Lower leg skin (tissue), 3 donors: Measurements from ENCODE around the gene UPB1.

ENCODE experiments used
- POLR2A ChIP-seq, 2 donors: fragments of 450-650 bp; IDR thresholded peaks; one replicate each; pipeline ENCODE4 v1.6.1; 2016 to 2017; ENCODE audit warnings: antibody characterized with exemption in 2 of 2, mild to moderate bottlenecking in 1 of 2, moderate library complexity in 1 of 2
- TF ChIP-seq, protein P1 (sequence below), 3 donors: fragments of 450-650 bp; IDR thresholded peaks; one replicate each; pipeline ENCODE4 v1.5.1; 2016; ENCODE audit warnings: antibody characterized with exemption in 3 of 3, mild to moderate bottlenecking in 3 of 3, moderate library complexity in 2 of 3

DNA sequence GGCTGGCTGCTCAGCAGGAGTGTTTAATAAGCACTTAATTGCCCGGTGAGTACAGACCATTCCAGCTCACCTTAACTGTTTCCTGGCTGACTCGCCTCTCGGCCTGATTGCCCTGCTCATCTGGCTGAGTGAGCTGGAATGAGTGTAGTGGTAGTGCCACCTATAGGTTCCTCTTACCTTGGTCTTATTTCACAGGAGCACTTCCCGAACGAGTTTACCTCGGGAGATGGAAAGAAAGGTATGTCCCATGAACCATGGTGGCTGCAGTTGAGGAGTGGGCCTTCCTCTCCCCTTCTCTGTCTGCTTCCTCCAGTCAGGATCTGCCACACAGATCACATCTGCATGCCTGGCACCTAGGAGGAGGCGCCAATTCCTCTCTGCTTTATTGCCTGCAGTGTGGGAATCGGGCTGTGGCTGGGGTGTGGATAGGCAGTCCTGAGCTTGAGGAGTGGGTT lies 26.7 kb downstream of the UPB1 start:
- TF ChIP-seq, protein P1, sequence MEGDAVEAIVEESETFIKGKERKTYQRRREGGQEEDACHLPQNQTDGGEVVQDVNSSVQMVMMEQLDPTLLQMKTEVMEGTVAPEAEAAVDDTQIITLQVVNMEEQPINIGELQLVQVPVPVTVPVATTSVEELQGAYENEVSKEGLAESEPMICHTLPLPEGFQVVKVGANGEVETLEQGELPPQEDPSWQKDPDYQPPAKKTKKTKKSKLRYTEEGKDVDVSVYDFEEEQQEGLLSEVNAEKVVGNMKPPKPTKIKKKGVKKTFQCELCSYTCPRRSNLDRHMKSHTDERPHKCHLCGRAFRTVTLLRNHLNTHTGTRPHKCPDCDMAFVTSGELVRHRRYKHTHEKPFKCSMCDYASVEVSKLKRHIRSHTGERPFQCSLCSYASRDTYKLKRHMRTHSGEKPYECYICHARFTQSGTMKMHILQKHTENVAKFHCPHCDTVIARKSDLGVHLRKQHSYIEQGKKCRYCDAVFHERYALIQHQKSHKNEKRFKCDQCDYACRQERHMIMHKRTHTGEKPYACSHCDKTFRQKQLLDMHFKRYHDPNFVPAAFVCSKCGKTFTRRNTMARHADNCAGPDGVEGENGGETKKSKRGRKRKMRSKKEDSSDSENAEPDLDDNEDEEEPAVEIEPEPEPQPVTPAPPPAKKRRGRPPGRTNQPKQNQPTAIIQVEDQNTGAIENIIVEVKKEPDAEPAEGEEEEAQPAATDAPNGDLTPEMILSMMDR (IDR thresholded peaks at IDR 0.05) = no peak
- no peak for TF ChIP-seq POLR2A (IDR thresholded peaks at IDR 0.05)
